Calu3 (cell line): ENCODE measurements around the gene IP6K1. TPM values are rescaled to one million over a fixed set of nuclear protein-coding genes. Genes with fewer than 3 reads are reported as not detected.
A peak's percentile ranks its signal among the peaks of the same experiment; 100 is the strongest.

Experiments used
- BruUV-seq: library from RNA; stranded (reverse); fragments of 400-500 nt; replicated peaks from 2 replicates; lab custom pipeline; 2021; lab: Mats Ljungman, UMichigan
- CTCF ChIA-PET: fragments of 300-600 bp; sonication (Branson Sonifier 250); formaldehyde crosslinking; loops from one replicate; lab custom pipeline; 2022; ENCODE audit warnings: antibody characterized with exemption; lab: Charles Lee
- DNase-seq: peaks from one replicate; pipeline ENCODE4 v3.0.0; 2022
- H3K27ac Mint-ChIP-seq: one replicate; pipeline ENCODE4 v1.8.0; 2022; ENCODE audit warnings: mixed read lengths; ENCODE audit not compliant: unreplicated experiment
- H3K27me3 Mint-ChIP-seq: one replicate; pipeline ENCODE4 v1.8.0; 2022; ENCODE audit warnings: mixed read lengths; ENCODE audit not compliant: unreplicated experiment
- H3K36me3 Mint-ChIP-seq: one replicate; pipeline ENCODE4 v1.8.0; 2022; ENCODE audit warnings: mild to moderate bottlenecking, moderate library complexity, mixed read lengths; ENCODE audit not compliant: insufficient read depth, unreplicated experiment
- H3K4me1 Mint-ChIP-seq: one replicate; pipeline ENCODE4 v1.8.0; 2022; ENCODE audit warnings: mild to moderate bottlenecking, low read depth, mixed read lengths; ENCODE audit not compliant: unreplicated experiment
- H3K4me3 Mint-ChIP-seq: one replicate; pipeline ENCODE4 v1.8.0; 2022; ENCODE audit warnings: mild to moderate bottlenecking, low read depth, moderate library complexity, mixed read lengths; ENCODE audit not compliant: unreplicated experiment
- H3K9me3 Mint-ChIP-seq: one replicate; pipeline ENCODE4 v1.8.0; 2022; ENCODE audit warnings: low read depth, mixed read lengths; ENCODE audit not compliant: unreplicated experiment
- CTCF ChIP-seq: fragments of 200-600 bp; IDR thresholded peaks from one replicate; pipeline ENCODE4 v1.8.0; 2022; ENCODE audit warnings: antibody characterized with exemption; ENCODE audit not compliant: unreplicated experiment
- intact Hi-C: fragments of 100-400 bp; cut with micrococcal nuclease; formaldehyde crosslinking; loops from one replicate; pipeline ENCODE4 v1.10.0; 2022; ENCODE audit not compliant: unreplicated experiment
- total RNA-seq: library from RNA; stranded (reverse); gene quantifications from 2 replicates; pipeline ENCODE4 v1.2.3, GENCODE V29; 2022

Gene IP6K1
- total RNA-seq, 1 experiment from 2014 or later: 30.3 TPM

DNA sequence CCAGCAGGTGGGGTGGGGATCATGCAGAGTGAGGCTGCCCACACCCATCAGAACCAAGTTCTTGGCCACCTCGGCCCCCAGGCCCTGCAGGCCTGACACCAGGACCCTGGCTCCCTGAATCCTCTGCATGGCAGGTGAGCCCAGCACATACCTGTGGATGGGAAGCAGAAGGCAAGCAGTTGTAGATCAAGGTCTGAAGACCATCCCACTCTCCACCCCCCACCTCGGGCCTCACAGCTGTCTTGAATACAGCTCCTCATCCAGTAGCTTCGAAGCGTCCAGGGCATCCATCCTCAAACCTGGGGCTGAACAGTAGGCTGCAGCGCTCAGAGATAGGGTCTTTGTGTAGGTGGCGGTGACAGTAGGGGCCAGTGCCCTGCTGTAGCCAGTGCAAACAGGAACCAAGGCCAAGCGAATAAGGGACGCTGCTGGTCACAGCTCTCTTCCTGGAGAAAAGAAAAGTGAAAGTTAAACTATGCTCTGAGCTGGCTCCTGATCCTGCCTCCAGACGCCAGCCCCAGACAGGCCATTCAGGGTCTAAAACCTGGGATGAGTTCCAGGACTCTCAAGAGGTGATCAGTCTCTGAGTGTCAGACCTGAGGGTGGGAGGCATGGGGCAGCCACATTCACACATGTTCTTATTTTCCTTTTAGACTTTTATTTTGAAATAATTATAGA is 27.3 kb upstream of the IP6K1 start, which contains the start of gene UBA7:
Gene UBA7, minus strand, starts transcription at position 457 of the 678 bp plus-strand sequence. Its CDS starts 166 bp downstream, at position 291.
- BruUV-seq: no TSS peak
- peak; percentile 44 for DNase-seq
- Mint-ChIP-seq H3K4me3 (peak within 1 kb of the TSS; percentile 28), H3K36me3 (no peaks in the 10 kb centered on the region), H3K4me1 (no peaks in the 10 kb centered on the region), H3K27me3 (no peaks in the 10 kb centered on the region), H3K9me3 (no peaks in the 10 kb centered on the region), H3K27ac (no peak within 1 kb of the TSS)
- intact Hi-C loops: no loop called here
- no peak for TF ChIP-seq CTCF
- CTCF ChIA-PET: interaction anchor here (0.5 to 1.2 kb wide), 6 partner anchors 11 to 132 kb away, joined by 3 to 7 read pairs (median 4); partner anchors contain the start of gene INKA1

DNA sequence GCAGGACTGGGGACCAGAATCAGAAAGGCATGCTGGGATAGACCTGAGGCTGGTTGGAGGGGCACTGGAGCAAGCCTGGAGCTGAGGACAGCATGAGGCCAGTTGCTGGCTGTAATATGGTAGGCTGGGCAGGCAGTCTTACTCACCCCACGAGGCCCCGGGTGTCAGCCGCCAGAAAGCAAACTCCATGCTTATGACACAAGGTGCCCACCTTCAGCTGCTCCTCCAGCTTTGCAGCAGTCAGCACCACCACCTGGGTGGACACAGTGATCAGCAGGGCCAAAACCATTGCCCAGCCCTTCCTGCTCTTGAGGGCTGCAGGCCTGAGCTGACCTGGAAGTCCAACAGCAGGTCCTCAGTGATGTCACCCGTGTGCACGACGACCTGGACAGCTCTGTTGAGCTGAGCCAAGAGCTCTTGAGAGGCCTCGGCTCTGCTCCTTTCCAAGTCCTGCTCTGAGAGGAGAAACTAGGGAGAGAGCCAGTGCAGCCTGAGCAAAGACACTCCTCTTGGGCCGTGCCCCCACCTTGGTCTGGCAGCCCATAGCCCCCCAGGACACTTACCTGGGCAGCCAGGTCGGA is 26.7 kb upstream of the IP6K1 start:
- DNase-seq: no peak
- H3K4me1 Mint-ChIP-seq: no peaks in the 10 kb centered on the region
- TSS peak; percentile 28 for BruUV-seq
- H3K4me3 Mint-ChIP-seq: no peak overlapping the region
- CTCF ChIA-PET: interaction anchor here (0.5 to 1.2 kb wide), 5 partner anchors 10 to 133 kb away, joined by 3 to 7 read pairs (median 3); partner anchors contain the start of gene INKA1
- no peak for TF ChIP-seq CTCF
- intact Hi-C loops: no loop called here
- no peak overlapping the region for H3K27ac Mint-ChIP-seq
- no peaks in the 10 kb centered on the region for H3K36me3 Mint-ChIP-seq
- H3K27me3 Mint-ChIP-seq: no peaks in the 10 kb centered on the region
- no peaks in the 10 kb centered on the region for H3K9me3 Mint-ChIP-seq

- intact Hi-C loops: no loop called here
- no peak overlapping the region for H3K27ac Mint-ChIP-seq
- CTCF ChIA-PET: interaction anchor here (0.6 to 1.3 kb wide), 2 partner anchors 32 to 42 kb away, joined by 3 to 4 read pairs; no protein-coding TSS in a partner anchor
- H3K4me3 Mint-ChIP-seq: no peak overlapping the region
- DNase-seq: no peak
- H3K36me3 Mint-ChIP-seq: peaks cover 4% of the 10 kb centered on the region
- no peaks in the 10 kb centered on the region for H3K9me3 Mint-ChIP-seq
- TF ChIP-seq CTCF: no peak
- H3K4me1 Mint-ChIP-seq: peaks cover 2% of the 10 kb centered on the region
- no TSS peak for BruUV-seq
- peaks cover 19% of the 10 kb centered on the region for H3K27me3 Mint-ChIP-seq
Measured at GRCh38 chr3:49807431-49808114, 21.2 kb upstream of the IP6K1 start.

DNA sequence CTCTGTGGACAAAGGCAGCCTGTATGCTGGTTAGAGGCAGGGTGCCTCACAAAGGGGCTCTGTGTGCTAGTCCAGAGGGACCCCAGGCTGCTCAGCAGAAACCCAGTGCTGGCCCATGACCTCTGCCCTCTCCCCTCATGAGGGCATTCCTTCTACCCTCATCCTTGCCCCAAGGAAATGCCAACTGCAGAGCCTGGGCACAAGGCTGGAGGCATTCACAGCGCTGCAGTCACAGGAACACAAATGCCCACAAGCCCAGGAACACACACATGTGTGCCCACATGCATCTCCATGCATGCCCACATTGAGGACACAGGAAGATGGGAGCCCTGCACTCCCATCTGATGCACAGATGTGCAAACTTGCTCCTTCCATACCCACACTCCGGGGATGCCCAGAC is 20.5 kb upstream of the IP6K1 start:
- Mint-ChIP-seq H3K9me3 (no peaks in the 10 kb centered on the region), H3K4me3 (no peak overlapping the region), H3K27ac (no peak overlapping the region), H3K36me3 (peaks cover 11% of the 10 kb centered on the region), H3K27me3 (peaks cover 26% of the 10 kb centered on the region), H3K4me1 (peaks cover 10% of the 10 kb centered on the region)
- intact Hi-C loops: no loop called here
- BruUV-seq: no TSS peak
- no peak for TF ChIP-seq CTCF
- CTCF ChIA-PET: interaction anchor here (0.6 kb wide), 2 partner anchors 42 to 57 kb away, joined by 3 to 4 read pairs; no protein-coding TSS in a partner anchor
- DNase-seq: no peak
